Measurements from ENCODE around the gene ZFYVE1. TPM values are rescaled to one million over a fixed set of nuclear protein-coding genes. Genes with fewer than 3 reads are reported as not detected.

Gene ZFYVE1
- total RNA-seq, 2 donors from 2014 or later, result 6.5 to 16.8 TPM

DNA sequence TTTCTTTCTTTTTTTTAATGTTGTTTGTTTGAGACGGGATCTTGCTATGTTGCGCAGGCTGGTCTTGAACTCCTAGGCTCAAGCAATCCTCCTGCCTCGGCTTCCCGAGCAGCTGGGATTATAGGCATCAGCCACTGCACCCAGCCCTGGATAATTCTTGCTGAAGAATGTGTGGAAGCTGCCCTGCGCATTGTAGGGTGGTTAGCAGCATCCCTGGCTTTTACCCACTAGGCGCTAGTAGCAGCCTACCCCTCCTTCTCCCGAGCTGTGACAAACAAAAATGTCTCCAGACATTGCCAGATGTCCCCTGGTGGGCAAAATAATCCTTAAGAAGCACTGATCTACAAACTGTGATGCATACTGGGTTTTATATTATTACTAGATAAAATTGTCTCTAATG is 94.0 kb downstream of the ZFYVE1 start:
- Histone ChIP-seq H3K4me3 (no peak overlapping the region), H3K9me3 (no peaks in the 10 kb centered on the region), H3K4me1 (peaks cover 2% of the 10 kb centered on the region), H3K36me3 (replicated peaks in 1 of 2; ENCODE audit: insufficient read depth in 1 of 2, low read depth in 2 of 2) (no peaks in the 10 kb centered on the region), H3K27me3 (no peaks in the 10 kb centered on the region), H3K27ac (no peak overlapping the region)
- intact Hi-C loops (cut with DNase I), result no loop called here
- 85 to 96% methylated on average over 7 of the region's 7 CpGs for WGBS, 2 donors
- DNase-seq (no peak), ATAC-seq (no peak)
- TF ChIP-seq, protein P1, sequence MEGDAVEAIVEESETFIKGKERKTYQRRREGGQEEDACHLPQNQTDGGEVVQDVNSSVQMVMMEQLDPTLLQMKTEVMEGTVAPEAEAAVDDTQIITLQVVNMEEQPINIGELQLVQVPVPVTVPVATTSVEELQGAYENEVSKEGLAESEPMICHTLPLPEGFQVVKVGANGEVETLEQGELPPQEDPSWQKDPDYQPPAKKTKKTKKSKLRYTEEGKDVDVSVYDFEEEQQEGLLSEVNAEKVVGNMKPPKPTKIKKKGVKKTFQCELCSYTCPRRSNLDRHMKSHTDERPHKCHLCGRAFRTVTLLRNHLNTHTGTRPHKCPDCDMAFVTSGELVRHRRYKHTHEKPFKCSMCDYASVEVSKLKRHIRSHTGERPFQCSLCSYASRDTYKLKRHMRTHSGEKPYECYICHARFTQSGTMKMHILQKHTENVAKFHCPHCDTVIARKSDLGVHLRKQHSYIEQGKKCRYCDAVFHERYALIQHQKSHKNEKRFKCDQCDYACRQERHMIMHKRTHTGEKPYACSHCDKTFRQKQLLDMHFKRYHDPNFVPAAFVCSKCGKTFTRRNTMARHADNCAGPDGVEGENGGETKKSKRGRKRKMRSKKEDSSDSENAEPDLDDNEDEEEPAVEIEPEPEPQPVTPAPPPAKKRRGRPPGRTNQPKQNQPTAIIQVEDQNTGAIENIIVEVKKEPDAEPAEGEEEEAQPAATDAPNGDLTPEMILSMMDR (IDR thresholded peaks at IDR 0.05), result no peak
- TF ChIP-seq POLR2A (IDR thresholded peaks at IDR 0.05), result no peak

DNA sequence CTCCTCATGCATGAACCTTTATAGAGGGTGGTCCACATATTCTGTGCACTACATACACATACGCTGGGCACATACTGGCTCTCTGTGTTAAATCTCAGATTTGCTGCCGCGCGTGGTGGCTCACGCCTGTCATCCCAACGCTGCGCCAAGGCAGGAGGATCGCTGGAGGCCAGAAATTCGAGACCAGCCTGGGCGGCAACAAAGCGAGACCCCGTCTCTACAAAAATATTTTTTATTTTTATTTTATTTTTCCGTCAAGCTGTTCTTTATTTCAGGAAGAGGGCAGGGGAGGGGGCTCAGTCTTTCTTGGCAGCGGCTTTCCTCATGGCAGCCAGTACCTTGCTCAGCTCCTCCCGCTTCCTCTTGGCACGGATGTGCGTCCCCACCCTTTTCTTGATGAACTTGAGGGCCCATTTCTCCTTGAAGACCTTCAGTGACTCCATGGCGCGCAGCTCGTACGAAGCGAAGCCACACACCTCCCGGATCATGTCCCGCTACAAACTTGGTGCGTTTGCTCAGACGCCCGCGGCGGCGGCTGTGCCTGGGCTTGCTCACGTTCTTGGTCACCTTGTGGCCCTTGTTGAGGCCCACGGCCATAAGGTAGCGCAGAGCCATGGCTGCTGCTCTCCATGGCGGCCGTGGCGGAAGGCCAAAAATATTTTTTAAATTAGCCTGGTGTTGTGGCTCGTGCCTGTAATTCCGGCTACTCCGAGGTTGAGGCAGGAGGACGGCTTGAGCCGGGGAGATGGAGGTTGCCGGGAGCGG is 97.4 kb downstream of the ZFYVE1 start:
- no peak for ATAC-seq
- H3K27me3 ChIP-seq, result no peaks in the 10 kb centered on the region
- WGBS, 2 donors, result 96 to 97% methylated on average over 41 to 43 of the region's 43 CpGs
- no peak for DNase-seq
- H3K4me3 ChIP-seq, result no peak overlapping the region
- intact Hi-C loops (cut with DNase I), result no loop called here
- peaks cover 19% of the 10 kb centered on the region for H3K4me1 ChIP-seq
- no peaks in the 10 kb centered on the region for H3K9me3 ChIP-seq
- H3K36me3 ChIP-seq (replicated peaks in 1 of 2; ENCODE audit: insufficient read depth in 1 of 2, low read depth in 2 of 2), result no peaks in the 10 kb centered on the region
- no peak for TF ChIP-seq POLR2A (IDR thresholded peaks at IDR 0.05)
- TF ChIP-seq, protein P1 (IDR thresholded peaks at IDR 0.05), result no peak
- H3K27ac ChIP-seq, result no peak overlapping the region

DNA sequence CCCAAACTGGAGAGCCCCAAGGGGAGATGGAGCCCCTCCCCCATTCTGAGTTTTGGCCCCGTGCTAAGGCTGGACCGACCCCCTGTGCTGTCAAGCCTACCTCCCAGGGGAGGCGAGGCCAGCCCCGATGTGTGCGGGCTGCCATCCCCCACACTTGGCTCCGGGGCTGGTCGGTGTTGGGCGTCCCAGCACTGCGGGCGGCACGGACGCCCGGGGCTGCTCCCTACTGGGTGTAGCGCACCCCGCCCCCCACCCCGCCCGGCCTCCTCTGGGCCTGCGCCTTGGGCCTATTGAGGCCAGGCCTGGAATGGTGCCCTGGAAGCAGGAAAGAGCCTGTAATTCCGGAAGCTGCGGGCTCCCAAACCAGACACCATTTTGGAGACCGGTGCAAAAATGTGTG is 98.0 kb downstream of the ZFYVE1 start:
- no peak overlapping the region for H3K4me3 ChIP-seq
- DNase-seq, result no peak
- no peak for ATAC-seq
- H3K4me1 ChIP-seq, result peaks cover 19% of the 10 kb centered on the region
- no peaks in the 10 kb centered on the region for H3K36me3 ChIP-seq (replicated peaks in 1 of 2; ENCODE audit: insufficient read depth in 1 of 2, low read depth in 2 of 2)
- H3K27me3 ChIP-seq, result no peaks in the 10 kb centered on the region
- WGBS, 2 donors, result 97% methylated on average over 20 of the region's 21 CpGs; no CpG with 5 or more reads in 1 of the 2 donors
- TF ChIP-seq POLR2A (IDR thresholded peaks at IDR 0.05), result no peak
- TF ChIP-seq, protein P1 (IDR thresholded peaks at IDR 0.05), result no peak
- no peak overlapping the region for H3K27ac ChIP-seq
- no peaks in the 10 kb centered on the region for H3K9me3 ChIP-seq
- intact Hi-C loops (cut with DNase I), result no loop called here

DNA sequence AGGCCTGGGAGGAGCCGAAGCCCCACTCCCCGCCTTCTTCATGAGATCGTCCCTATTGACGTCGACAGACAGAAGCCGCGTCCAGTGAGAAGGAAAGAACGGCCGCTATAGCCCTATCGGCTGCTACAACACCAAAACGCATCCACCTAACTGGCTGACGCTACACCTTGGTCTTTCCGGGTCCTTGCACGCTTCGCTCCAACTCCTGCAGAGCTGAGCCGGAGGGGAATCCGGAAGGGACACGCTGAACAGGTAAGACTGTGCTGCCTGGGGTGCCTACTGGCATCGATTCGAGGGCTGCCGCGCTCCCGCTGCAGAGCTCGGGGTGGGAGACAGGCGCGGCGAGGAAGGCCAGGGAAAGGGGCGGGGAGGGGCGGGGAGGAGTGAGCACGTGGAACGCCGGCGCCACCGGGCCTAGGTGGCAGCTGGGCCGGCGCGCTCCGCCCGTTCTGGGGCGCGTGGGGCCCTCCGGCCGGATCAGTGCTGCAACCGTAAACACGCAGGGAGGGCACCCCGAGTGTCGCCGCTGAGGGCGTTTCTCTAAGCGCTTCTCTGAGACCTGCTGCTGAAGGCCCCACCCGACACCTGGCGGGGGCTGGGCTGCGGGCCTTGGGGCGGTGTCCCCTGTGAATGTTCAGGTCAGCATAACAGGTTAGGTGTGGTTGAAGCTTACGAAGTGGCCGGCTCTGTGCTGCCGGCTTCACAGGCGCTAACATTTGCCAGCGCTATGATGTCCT is 100.4 kb downstream of the ZFYVE1 start, which contains the start of gene DCAF4:
Gene DCAF4, plus strand, starts transcription at position 173 of the 737 bp plus-strand sequence. CDS start 11,515 bp downstream, outside the sequence.
- DNase-seq, result peak; percentile 96 to 99 (median 98)
- Histone ChIP-seq H3K4me3 (peak within 1 kb of the TSS; percentile 71 to 73), H3K4me1 (peaks cover 19% of the 10 kb centered on the region), H3K36me3 (replicated peaks in 1 of 2; ENCODE audit: insufficient read depth in 1 of 2, low read depth in 2 of 2) (no peaks in the 10 kb centered on the region), H3K27me3 (no peaks in the 10 kb centered on the region), H3K27ac (peak within 1 kb of the TSS; percentile 63 to 91 (median 78)), H3K9me3 (no peaks in the 10 kb centered on the region)
- peak; percentile 98 for ATAC-seq
- peak; percentile 27 to 75 (median 74) for TF ChIP-seq POLR2A (IDR thresholded peaks at IDR 0.05)
- TF ChIP-seq, protein P1 (IDR thresholded peaks at IDR 0.05), result peak in 1 of 7 experiments; percentile 16
- intact Hi-C loops (cut with DNase I), result no loop called here
- WGBS, 2 donors, result 0 to 1% methylated on average over 35 to 58 of the region's 59 CpGs
